ENCODE results near the gene ZNF789. TPM values are rescaled to one million over a fixed set of nuclear protein-coding genes. Genes with fewer than 3 reads are reported as not detected.

The ZNF789 gene
- total and polyA plus RNA-seq, 9 of the 15 experiments (the other 6 are each of a cell fraction or from before 2014, with no cell fraction given), result 6.1 to 57.0 (median 24.8) TPM

- TF ChIP-seq CTCF (IDR thresholded peaks at IDR 0.05 in 2 of 3, conservative IDR thresholded peaks at IDR 0.05 in 1 of 3; ENCODE audit: insufficient read depth in 2 of 3, low read depth in 1 of 3, low read length in 3 of 3) (no peak), HSF4 (CRISPR knock-in tag; IDR thresholded peaks at IDR 0.05; ENCODE audit: borderline replicate concordance) (no peak), U2AF2 (optimal IDR thresholded peaks at IDR 0.05; ENCODE audit: low read depth, low read length) (no peak), PCBP1 (IDR thresholded peaks at IDR 0.05; ENCODE audit: low read depth, low read length, poor library complexity, severe bottlenecking) (no peak), SP2 (IDR thresholded peaks at IDR 0.05; ENCODE audit: extremely low read depth, low read depth, low read length, poor library complexity, severe bottlenecking) (no peak), SETDB1 (IDR thresholded peaks at IDR 0.05; ENCODE audit: low read length) (no peak), ZNF408 (CRISPR knock-in tag; IDR thresholded peaks at IDR 0.05; ENCODE audit: low read depth) (no peak), BACH1 (tag; IDR thresholded peaks at IDR 0.05) (no peak), PHB (CRISPR knock-in tag; IDR thresholded peaks at IDR 0.05) (no peak), SMC3 (conservative IDR thresholded peaks at IDR 0.05; ENCODE audit: insufficient read depth, low read depth, low read length) (no peak), MEIS2 (IDR thresholded peaks at IDR 0.05; ENCODE audit: partially characterized antibody) (no peak), ZC3H4 (CRISPR knock-in tag; IDR thresholded peaks at IDR 0.05; ENCODE audit: borderline replicate concordance) (no peak), ZFP91 (CRISPR knock-in tag; IDR thresholded peaks at IDR 0.05) (no peak), TCF7 (IDR thresholded peaks at IDR 0.05; ENCODE audit: borderline replicate concordance) (0 out of 2 replicates have a peak, but pooled peaks have one; percentile 5), SAFB2 (IDR thresholded peaks at IDR 0.05; ENCODE audit: borderline replicate concordance, low read depth, low read length, severe bottlenecking) (no peak), ZNF133 (CRISPR knock-in tag; IDR thresholded peaks at IDR 0.05) (no peak), YBX1 (IDR thresholded peaks at IDR 0.05) (no peak), ZNF740 (CRISPR knock-in tag; IDR thresholded peaks at IDR 0.05) (no peak), ZNF740 (tag; IDR thresholded peaks at IDR 0.05) (peak in 1 of 2 experiments; percentile 49; a peak in 1 of 4 replicates), SOX6 (IDR thresholded peaks at IDR 0.05) (no peak), ATF6 (CRISPR knock-in tag; IDR thresholded peaks at IDR 0.05) (no peak), HNRNPH1 (optimal IDR thresholded peaks at IDR 0.05; ENCODE audit: low read depth, low read length) (no peak), RCOR1 (IDR thresholded peaks at IDR 0.05; ENCODE audit: borderline replicate concordance in 1 of 2, low read depth in 2 of 2, low read length in 2 of 2) (0 out of 4 replicates have a peak, but pooled peaks of 1 of the 2 experiments have one; percentile 14)
Observed at GRCh38 chr7:99437946-99438572, 34.6 kb upstream of the ZNF789 start (continued).

Data from K562 (cell line).